Measurements from ENCODE around the gene TSLP.

Gene TSLP

DNA sequence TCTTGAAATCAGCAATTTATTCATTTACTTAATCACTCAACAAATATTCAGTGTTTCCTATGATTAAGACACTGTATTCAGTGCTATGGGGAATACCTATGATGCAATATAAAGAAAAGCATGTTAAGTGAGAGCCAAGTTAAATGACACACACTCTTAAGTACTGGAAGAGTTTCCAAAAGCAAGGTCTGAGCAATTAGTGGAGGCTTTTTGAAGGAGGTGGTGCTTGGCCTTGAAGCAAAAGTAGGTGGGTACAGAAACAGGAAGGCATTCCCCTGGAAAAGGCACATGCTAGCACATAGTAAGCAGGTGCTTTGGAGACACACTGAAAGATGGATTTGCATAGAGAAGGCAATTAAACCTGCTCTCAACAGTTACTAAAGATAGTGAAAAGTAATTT is 4.0 kb downstream of the TSLP start:
- H3K27me3 Mint-ChIP-seq = peaks cover 33% of the 10 kb centered on the region
- peaks cover 38% of the 10 kb centered on the region for H3K4me1 Mint-ChIP-seq (ENCODE audit: low read depth)
- no peaks in the 10 kb centered on the region for H3K9me3 Mint-ChIP-seq (ENCODE audit: low read depth)
- peak overlapping the region; percentile 28 for H3K27ac Mint-ChIP-seq
- peak overlapping the region; percentile 25 for H3K4me3 Mint-ChIP-seq
- H3K36me3 Mint-ChIP-seq = peaks cover 2% of the 10 kb centered on the region

DNA sequence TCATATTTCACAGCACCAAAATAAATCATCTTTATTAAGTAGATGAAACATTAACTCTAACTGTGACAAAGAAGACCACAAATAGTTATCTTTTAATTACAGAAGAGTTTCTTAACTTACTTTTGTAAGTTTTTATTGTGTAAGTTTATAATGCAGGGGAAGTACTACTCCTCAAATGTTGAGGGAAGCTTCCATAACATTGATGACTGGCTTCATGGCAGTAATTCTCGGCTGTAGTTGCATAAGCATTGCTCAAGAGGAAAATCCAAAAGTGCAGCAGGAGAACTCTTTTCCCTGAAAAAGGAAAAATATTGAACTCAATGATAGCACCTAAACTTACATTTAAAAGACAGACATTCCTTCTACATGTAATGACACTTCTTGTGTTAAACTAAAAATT is 4.6 kb downstream of the TSLP start:
- Mint-ChIP-seq H3K9me3 (ENCODE audit: low read depth) (no peaks in the 10 kb centered on the region), H3K27ac (no peak overlapping the region), H3K4me1 (ENCODE audit: low read depth) (peaks cover 32% of the 10 kb centered on the region), H3K4me3 (no peak overlapping the region), H3K36me3 (peaks cover 2% of the 10 kb centered on the region), H3K27me3 (peaks cover 30% of the 10 kb centered on the region)

DNA sequence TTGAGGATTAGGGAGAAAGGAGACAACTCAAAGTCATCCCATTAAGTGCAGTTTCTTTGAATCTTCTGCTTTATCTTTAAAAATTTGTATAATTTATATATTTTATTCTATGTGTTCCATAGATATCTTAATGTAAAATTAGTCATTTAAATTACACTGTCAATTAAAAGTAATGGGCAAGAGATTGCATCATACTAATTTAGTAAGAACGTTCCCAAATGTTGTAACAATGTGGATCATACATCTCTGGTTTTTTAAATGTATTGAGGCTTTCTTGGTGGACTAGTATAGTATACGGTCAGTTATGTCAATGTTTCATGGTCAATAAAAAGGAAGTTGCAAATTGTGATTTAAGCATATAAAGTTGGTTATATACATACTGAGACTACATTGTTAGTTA is 6.2 kb downstream of the TSLP start:
- Mint-ChIP-seq H3K27ac (no peak overlapping the region), H3K9me3 (ENCODE audit: low read depth) (no peaks in the 10 kb centered on the region), H3K27me3 (peaks cover 23% of the 10 kb centered on the region), H3K4me1 (ENCODE audit: low read depth) (peaks cover 23% of the 10 kb centered on the region), H3K4me3 (no peak overlapping the region), H3K36me3 (peaks cover 2% of the 10 kb centered on the region)

DNA sequence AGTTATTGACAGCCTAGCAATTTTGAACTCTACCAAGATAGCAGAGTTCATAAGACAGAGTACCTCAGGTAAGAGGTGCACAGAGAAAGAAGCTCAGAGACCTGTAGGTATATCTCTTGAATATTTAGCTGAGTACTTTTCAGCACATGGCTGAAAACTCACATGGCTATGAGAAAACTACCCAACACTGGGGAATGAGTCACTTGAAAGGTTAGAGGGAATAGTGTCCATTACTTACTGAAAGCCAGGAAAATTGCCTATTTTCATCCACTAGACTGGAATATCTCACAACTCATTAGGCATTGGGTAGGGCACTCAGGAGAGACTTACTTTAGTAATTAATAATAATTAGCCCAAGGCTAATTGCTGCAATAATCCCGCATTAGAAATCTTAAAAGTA is 8.3 kb downstream of the TSLP start:
- Mint-ChIP-seq H3K27ac (no peak overlapping the region), H3K4me3 (no peak overlapping the region)

DNA sequence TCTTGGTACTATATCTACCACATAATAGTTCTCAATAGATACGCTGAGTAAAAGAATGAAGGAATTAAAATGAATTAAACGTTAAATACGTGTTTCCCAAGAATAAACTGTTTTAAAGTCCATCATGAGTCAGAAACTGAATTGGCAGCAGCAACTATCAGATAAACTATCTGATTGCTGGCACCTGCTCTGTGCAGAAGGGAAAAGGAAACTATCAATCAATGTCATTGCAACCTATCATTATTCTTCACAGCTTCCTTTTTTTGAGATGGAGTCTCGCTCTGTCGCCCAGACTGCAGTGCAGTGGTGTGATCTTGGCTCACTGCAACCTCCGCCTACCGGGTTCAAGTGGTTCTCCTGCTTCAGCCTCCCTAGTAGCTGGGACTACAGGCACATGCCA is 11.8 kb downstream of the TSLP start:
- Mint-ChIP-seq H3K4me1 (ENCODE audit: low read depth) (no peaks in the 10 kb centered on the region), H3K36me3 (no peaks in the 10 kb centered on the region), H3K27me3 (peaks cover 13% of the 10 kb centered on the region), H3K9me3 (ENCODE audit: low read depth) (no peaks in the 10 kb centered on the region), H3K27ac (no peak overlapping the region), H3K4me3 (no peak overlapping the region)

More for the DNA sequence above, 8.3 kb downstream of the TSLP start:
- H3K36me3 Mint-ChIP-seq = no peaks in the 10 kb centered on the region
- H3K4me1 Mint-ChIP-seq (ENCODE audit: low read depth) = peaks cover 7% of the 10 kb centered on the region
- no peaks in the 10 kb centered on the region for H3K9me3 Mint-ChIP-seq (ENCODE audit: low read depth)
- H3K27me3 Mint-ChIP-seq = peaks cover 20% of the 10 kb centered on the region

DNA sequence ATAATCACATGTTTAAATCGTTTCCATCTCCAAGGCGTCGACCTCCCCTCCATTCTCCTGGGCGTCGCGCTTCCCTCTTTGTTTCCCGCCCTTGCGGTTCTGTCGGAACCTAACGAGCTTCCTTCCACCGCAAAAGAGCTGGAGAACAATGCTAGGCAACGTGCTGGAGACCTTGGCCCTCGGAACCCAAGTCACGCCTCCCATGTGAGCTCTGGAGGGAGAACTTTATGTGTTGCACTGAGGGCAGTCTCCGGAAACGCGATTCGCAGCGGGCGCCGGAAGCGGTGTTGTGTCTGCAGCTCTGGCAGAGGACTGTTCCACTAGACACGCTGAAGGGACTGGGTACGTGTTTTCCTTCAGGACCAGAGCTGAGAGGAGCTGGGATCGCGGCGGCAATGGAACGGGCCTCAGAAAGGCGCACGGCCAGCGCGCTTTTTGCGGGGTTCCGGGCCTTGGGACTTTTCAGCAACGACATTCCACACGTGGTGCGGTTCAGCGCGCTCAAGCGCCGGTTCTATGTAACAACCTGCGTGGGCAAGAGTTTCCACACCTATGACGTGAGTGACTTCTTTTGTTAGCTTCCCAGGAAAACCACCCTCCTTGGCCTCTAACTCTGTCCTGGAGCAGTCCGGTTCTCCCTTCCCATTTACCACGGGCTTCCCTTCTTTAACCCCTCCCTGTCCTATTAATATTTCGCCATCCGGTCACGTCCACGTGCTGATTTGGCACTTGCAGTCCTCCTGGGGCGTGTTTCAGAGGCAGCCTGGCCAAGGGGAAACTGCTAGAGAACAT is 20.7 kb downstream of the TSLP start, which contains the start of gene WDR36:
Gene WDR36 (plus strand): TSS at position 287 of the 792 bp plus-strand sequence. CDS start 109 bp downstream, at position 396.
- peak within 1 kb of the TSS; percentile 94 for H3K4me3 Mint-ChIP-seq
- peaks cover 5% of the 10 kb centered on the region for H3K27me3 Mint-ChIP-seq
- H3K36me3 Mint-ChIP-seq = peaks cover 2% of the 10 kb centered on the region
- H3K27ac Mint-ChIP-seq = peak within 1 kb of the TSS; percentile 97
- H3K9me3 Mint-ChIP-seq (ENCODE audit: low read depth) = no peaks in the 10 kb centered on the region
- peaks cover 38% of the 10 kb centered on the region for H3K4me1 Mint-ChIP-seq (ENCODE audit: low read depth)

DNA sequence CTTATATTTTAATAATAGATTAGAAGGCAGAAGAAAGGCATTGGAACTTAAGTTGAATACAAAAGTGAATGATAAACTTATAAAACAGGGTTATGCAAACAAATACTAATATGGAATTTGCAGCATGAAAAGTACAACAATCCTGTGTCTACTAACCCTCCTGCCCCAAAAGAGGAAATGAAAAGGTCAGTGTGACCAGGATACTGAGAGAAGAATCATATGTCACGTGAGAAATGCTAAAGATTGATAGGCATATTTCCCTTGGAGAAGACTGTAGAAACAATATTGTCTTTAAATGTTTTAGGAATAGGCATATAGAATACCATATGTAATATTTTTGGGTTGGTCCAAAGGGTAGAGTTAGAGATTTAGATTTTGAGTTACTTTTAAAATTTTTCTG is 24.5 kb downstream of the TSLP start:
- Mint-ChIP-seq H3K4me3 (no peak overlapping the region), H3K27me3 (peaks cover 1% of the 10 kb centered on the region), H3K4me1 (ENCODE audit: low read depth) (peaks cover 49% of the 10 kb centered on the region)

DNA sequence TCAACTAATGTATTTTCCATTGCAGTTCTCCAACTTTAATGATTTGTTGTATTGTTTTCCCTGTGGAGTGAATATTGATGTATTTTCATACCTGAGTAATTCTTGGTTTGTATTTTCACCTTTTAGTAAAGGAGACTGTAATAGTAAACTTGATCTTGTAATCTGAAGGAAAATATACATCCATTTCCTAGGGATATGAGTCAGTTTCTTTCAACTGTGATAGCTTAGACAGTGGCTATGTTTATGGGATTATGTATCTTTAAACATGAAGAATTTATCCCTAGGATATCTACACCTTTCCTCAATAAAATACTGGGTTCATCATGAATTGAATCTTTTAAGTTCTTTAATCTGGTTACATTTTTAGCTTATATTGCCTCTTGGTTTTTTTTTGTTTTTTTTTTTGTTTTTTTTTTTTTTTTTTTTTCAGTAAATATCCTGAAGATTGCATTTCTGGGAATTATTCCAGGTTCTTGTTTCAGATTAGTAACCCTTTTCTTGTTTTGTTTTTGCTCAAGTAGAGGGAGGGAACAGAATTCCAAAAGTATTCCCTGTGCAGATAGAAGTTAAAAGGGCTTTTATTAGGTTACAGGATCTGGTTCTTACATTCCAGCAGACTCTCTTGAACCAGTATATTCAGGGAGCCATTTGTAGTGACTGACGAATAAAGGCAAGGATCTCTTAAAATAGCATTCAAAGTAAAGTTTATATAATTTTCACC is 27.7 kb downstream of the TSLP start:
- Mint-ChIP-seq H3K27me3 (no peaks in the 10 kb centered on the region), H3K4me3 (no peak overlapping the region), H3K9me3 (ENCODE audit: low read depth) (no peaks in the 10 kb centered on the region), H3K27ac (no peak overlapping the region), H3K4me1 (ENCODE audit: low read depth) (peaks cover 36% of the 10 kb centered on the region), H3K36me3 (peaks cover 16% of the 10 kb centered on the region)

More for the DNA sequence above, 24.5 kb downstream of the TSLP start:
- H3K27ac Mint-ChIP-seq = no peak overlapping the region
- H3K9me3 Mint-ChIP-seq (ENCODE audit: low read depth) = no peaks in the 10 kb centered on the region
- H3K36me3 Mint-ChIP-seq = peaks cover 7% of the 10 kb centered on the region

DNA sequence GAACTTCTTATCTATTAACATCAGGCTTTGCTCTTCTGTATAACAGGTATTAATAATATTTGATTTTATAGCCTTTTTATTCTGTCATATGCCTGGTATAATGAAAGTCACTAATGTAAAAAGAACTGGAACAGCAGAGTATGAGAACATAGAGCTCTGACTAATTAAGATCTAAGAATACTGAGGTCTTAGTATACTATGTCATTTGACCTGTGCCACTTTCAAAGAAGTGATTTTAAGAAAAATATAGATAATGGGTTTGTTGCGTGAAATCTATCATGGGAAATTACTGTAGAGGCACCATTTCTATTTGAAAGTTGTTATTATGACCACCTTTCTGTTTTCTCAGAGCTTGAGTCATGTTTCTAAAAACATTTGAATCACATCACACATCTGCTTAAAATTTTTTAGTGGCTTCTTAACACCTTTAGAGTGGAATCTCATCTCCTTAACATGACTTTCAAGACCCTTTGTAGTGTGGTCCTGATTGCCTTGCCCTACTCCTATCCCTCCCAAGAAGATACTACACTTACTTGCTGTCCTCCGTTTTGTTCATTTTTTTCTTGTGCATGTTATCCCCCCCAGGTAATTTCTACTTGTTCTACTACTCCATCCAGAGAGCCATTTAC is 34.9 kb downstream of the TSLP start:
- H3K27ac Mint-ChIP-seq = peak overlapping the region; percentile 13
- H3K36me3 Mint-ChIP-seq = peaks cover 23% of the 10 kb centered on the region

DNA sequence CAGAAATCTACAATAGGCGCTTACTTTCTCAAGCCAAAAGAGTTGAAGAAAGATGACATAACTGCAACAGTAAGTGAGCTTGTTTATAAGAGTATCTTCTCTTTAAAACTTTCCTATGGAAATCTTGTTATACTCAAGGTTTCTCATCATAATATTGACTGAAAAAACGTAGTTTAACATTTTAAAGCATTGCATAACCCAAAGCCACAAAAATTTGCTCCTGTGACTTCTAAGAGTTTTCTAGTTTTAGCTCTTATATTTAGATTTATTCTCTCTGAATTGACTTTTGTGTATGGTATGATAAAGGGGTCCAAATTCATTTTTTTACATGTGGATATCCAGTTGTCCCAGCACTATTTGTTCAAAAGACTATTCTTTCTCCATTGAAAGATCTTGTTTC is 35.9 kb downstream of the TSLP start:
- Mint-ChIP-seq H3K9me3 (ENCODE audit: low read depth) (no peaks in the 10 kb centered on the region), H3K4me3 (no peak overlapping the region), H3K27ac (no peak overlapping the region), H3K36me3 (peaks cover 25% of the 10 kb centered on the region), H3K4me1 (ENCODE audit: low read depth) (peaks cover 7% of the 10 kb centered on the region), H3K27me3 (no peaks in the 10 kb centered on the region)

More for the DNA sequence above, 34.9 kb downstream of the TSLP start:
- Mint-ChIP-seq H3K27me3 (no peaks in the 10 kb centered on the region), H3K9me3 (ENCODE audit: low read depth) (no peaks in the 10 kb centered on the region), H3K4me3 (no peak overlapping the region), H3K4me1 (ENCODE audit: low read depth) (peaks cover 7% of the 10 kb centered on the region)

DNA sequence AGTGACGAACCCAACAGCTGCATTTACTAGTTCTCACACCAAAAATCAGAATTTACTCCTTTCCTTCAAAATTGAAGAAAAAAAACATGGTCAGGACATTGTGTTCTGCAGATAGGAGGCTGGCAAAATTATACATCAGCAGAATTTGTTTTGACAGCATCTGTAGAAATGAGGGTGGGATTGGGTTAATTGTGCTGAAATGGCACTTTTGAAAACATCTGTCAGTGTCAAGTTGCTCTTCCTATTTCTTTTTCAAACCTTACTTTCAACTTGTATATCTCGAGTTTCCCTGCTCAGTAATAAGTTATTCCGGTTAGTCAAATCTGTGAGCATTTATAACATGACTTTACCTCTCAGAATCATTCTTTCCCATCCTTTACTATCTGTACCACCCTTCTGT is 40.4 kb downstream of the TSLP start:
- no peak overlapping the region for H3K27ac Mint-ChIP-seq
- H3K36me3 Mint-ChIP-seq = peaks cover 15% of the 10 kb centered on the region
- H3K4me1 Mint-ChIP-seq (ENCODE audit: low read depth) = peaks cover 11% of the 10 kb centered on the region
- H3K9me3 Mint-ChIP-seq (ENCODE audit: low read depth) = no peaks in the 10 kb centered on the region
- no peak overlapping the region for H3K4me3 Mint-ChIP-seq
- H3K27me3 Mint-ChIP-seq = no peaks in the 10 kb centered on the region

DNA sequence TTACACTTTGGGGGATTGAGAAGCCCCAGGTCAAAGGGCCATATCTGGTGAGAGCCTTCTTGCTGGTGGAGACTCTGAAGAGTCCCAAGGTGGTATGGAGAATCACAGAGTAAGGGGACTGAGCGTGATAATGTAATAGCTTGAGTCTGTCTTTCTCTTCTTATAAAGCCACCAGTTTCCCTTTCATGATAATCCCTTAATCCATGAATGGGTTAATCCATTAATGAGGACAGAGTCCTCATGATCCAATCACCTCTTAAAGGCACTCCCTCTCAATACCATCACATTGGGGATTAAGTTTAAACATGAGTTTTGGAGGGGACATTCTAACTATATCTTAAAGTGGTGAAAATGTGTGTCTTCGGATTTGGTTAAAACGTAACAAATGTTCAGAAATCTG is 42.2 kb downstream of the TSLP start:
- no peak overlapping the region for H3K27ac Mint-ChIP-seq

DNA sequence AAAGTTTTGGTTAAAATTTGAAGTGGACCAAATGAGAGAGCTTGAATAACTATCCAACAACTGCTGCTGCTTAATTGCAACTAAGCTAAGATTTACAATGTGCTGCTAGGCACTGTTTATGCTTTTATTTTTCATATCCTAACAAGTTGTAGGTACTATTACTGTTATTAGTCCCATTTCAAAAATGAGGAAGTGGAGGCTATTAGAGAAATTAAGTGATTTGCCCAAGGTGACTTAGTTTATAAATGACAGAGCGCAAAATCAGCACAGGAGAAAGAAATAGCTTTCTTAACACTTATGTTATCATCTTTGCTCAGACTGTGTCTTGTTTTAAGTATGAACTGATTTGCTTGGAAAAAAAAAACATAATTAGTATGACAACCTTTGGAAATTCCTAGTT is 43.7 kb downstream of the TSLP start:
- Mint-ChIP-seq H3K36me3 (peaks cover 17% of the 10 kb centered on the region), H3K27ac (no peak overlapping the region)

More for the DNA sequence above, 42.2 kb downstream of the TSLP start:
- Mint-ChIP-seq H3K4me3 (no peak overlapping the region), H3K4me1 (ENCODE audit: low read depth) (peaks cover 15% of the 10 kb centered on the region), H3K36me3 (peaks cover 17% of the 10 kb centered on the region), H3K9me3 (ENCODE audit: low read depth) (no peaks in the 10 kb centered on the region), H3K27me3 (no peaks in the 10 kb centered on the region)

DNA sequence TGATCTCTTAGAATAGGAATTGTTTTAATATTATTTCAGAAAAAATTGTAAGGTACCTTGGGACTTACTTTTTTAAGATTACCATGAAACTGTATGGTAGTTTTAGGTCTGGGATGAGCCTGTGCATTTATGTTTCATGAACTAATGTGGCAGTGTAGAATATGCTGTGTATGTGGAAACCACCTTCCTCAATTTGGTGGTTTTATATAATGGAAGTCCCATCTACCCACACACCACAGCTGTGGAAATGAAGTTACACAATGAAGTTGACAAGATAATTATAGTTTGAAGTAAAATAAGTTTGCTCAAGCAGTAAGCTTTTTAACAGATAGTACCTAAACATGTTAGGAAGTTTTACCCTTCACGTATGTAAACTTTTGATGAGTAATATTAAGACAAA is 45.0 kb downstream of the TSLP start:
- peaks cover 15% of the 10 kb centered on the region for H3K4me1 Mint-ChIP-seq (ENCODE audit: low read depth)
- peaks cover 17% of the 10 kb centered on the region for H3K36me3 Mint-ChIP-seq

More for the DNA sequence above, 43.7 kb downstream of the TSLP start:
- Mint-ChIP-seq H3K27me3 (no peaks in the 10 kb centered on the region), H3K4me3 (no peak overlapping the region), H3K4me1 (ENCODE audit: low read depth) (peaks cover 15% of the 10 kb centered on the region), H3K9me3 (ENCODE audit: low read depth) (no peaks in the 10 kb centered on the region)

DNA sequence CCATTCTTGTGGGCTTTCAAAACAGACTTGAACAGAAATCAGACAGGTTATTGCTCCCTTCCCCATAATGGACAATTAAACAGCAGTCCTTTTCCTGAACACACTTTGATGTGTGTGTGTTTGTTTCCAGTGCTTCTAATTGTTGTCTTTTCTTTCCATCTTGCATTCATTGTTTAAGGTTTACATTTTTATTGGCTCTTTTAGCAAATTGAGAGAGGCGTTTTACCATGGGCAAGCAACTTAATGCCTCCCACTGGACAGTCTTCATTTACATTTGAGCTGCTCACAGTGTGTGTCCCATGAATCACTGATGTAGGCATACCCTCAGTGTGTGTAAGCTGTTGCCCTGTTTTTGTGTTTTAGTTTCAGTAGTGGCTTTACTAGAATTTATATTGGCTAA is 45.6 kb downstream of the TSLP start:
- Mint-ChIP-seq H3K4me1 (ENCODE audit: low read depth) (peaks cover 19% of the 10 kb centered on the region), H3K27me3 (no peaks in the 10 kb centered on the region), H3K9me3 (ENCODE audit: low read depth) (no peaks in the 10 kb centered on the region), H3K4me3 (no peak overlapping the region), H3K36me3 (peaks cover 18% of the 10 kb centered on the region), H3K27ac (no peak overlapping the region)

More for the DNA sequence above, 45.0 kb downstream of the TSLP start:
- Mint-ChIP-seq H3K27ac (no peak overlapping the region), H3K27me3 (no peaks in the 10 kb centered on the region), H3K4me3 (no peak overlapping the region), H3K9me3 (ENCODE audit: low read depth) (no peaks in the 10 kb centered on the region)
